Mammary epithelial cell (primary cell): ENCODE measurements around the gene NEK5.

Experiments
- CTCF ChIP-seq, 2 donors: IDR thresholded peaks in 1 of 2; conservative IDR thresholded peaks in 1 of 2; 2 replicates each; pipeline ENCODE4 v1.5.1; 2011 to 2012; ENCODE audit warnings: inconsistent platforms in 2 of 2, low read length in 2 of 2, mild to moderate bottlenecking in 2 of 2, control low read depth in 1 of 2, low read depth in 1 of 2; ENCODE audit not compliant: insufficient read depth in 1 of 2; ENCODE audit errors: extremely low read depth in 1 of 2
- EZH2 ChIP-seq: IDR thresholded peaks from 2 replicates; pipeline ENCODE4 v1.6.1; 2012; ENCODE audit warnings: low read length, inconsistent platforms, borderline replicate concordance

GRCh38 chr13:52103386-52103785 lies 25.5 kb downstream of the NEK5 start:
- TF ChIP-seq CTCF (conservative IDR thresholded peaks at IDR 0.05 in 1 of 2, IDR thresholded peaks at IDR 0.05 in 1 of 2; ENCODE audit: extremely low read depth in 1 of 2, insufficient read depth in 1 of 2, low read depth in 1 of 2, low read length in 2 of 2) = no peak
- TF ChIP-seq EZH2 = no peak
